ENCODE data around the gene FAM219A. TPM values are rescaled to one million over a fixed set of nuclear protein-coding genes. Genes with fewer than 3 reads are reported as not detected.

FAM219A gene
- total RNA-seq (2021) (62.1 and 63.3 TPM in 2 replicates), Bru-seq, nascent RNA (percentile 91 among the genes with signal in this experiment), BruChase-seq, experiment 1, labeled RNA remaining after a 2-hour chase (percentile 94 among the genes with signal in this experiment), BruChase-seq, experiment 2, labeled RNA remaining after a 6-hour chase (percentile 93 among the genes with signal in this experiment)
- long read RNA-seq, transcript FAM219A-201 (6 exons, 3,588 nt), result minor isoform, 9 of 80 reads
- long read RNA-seq, transcript FAM219A-207 (6 exons, 3,624 nt), result minor isoform, 7 of 80 reads
- long read RNA-seq, transcript FAM219A-209 (6 exons, 3,644 nt), result major isoform, 11 of 80 reads
- long read RNA-seq, transcript FAM219A-206 (6 exons, 3,573 nt), result minor isoform, 6 of 80 reads
- long read RNA-seq, partial matches to known transcripts, result 3 of 80 reads
- long read RNA-seq, other reads (novel, unspliced or antisense), result 43 of 80 reads

- H3K9me3 ChIP-seq (ENCODE audit: low read depth, low read length, poor library complexity, severe bottlenecking), result no peaks in the 10 kb centered on the region
- peak within 1 kb of the TSS; percentile 78 for H3K27ac ChIP-seq (ENCODE audit: low read depth, low read length, poor library complexity, severe bottlenecking)
- POLR2A ChIA-PET (ENCODE audit: low non-redundant PET), result no interaction called here
- intact Hi-C loops (cut with micrococcal nuclease; ENCODE audit: unreplicated experiment), result no loop called here
- H3K4me1 ChIP-seq (ENCODE audit: insufficient read depth, low read length, poor library complexity, severe bottlenecking), result peaks cover 31% of the 10 kb centered on the region
- no peak for TF ChIP-seq EZH2 (IDR thresholded peaks at IDR 0.05; ENCODE audit: borderline replicate concordance, low read depth, low read length, poor library complexity, severe bottlenecking)
- no peak for TF ChIP-seq CTCF (conservative IDR thresholded peaks at IDR 0.05; ENCODE audit: low read depth, low read length)
- no peaks in the 10 kb centered on the region for H3K36me3 ChIP-seq (ENCODE audit: insufficient read depth, low read length, poor library complexity, severe bottlenecking)
- peak within 1 kb of the TSS; percentile 90 for H3K4me3 ChIP-seq (ENCODE audit: low read depth, low read length, poor library complexity, severe bottlenecking)
- no peaks in the 10 kb centered on the region for H3K27me3 ChIP-seq (replicated peaks; ENCODE audit: insufficient read depth, low read depth, low read length, poor library complexity)
- CTCF ChIA-PET, result no interaction called here
- peak; percentile 99 for DNase-seq (ENCODE audit: low spot score)
- BruUV-seq (replicated peaks), result no TSS peak
These were observed at the start of gene FAM219A, which contains the start of gene DNAI1 for GRCh38 chr9:34458013-34458958. Gene FAM219A, minus strand, starts transcription at chr9:34458570. Its CDS starts 307 bp downstream, at chr9:34458263. Gene DNAI1, plus strand, starts transcription at chr9:34458805. Its CDS starts 201 bp downstream, at chr9:34459006.

- no peak for DNase-seq (ENCODE audit: low spot score)
- no peak for TF ChIP-seq EZH2 (IDR thresholded peaks at IDR 0.05; ENCODE audit: borderline replicate concordance, low read depth, low read length, poor library complexity, severe bottlenecking)
- TF ChIP-seq CTCF (conservative IDR thresholded peaks at IDR 0.05; ENCODE audit: low read depth, low read length), result no peak
- intact Hi-C loops (cut with micrococcal nuclease; ENCODE audit: unreplicated experiment), result no loop called here
- H3K27me3 ChIP-seq (replicated peaks; ENCODE audit: insufficient read depth, low read depth, low read length, poor library complexity), result no peaks in the 10 kb centered on the region
- no peak overlapping the region for H3K4me3 ChIP-seq (ENCODE audit: low read depth, low read length, poor library complexity, severe bottlenecking)
- no peaks in the 10 kb centered on the region for H3K9me3 ChIP-seq (ENCODE audit: low read depth, low read length, poor library complexity, severe bottlenecking)
- no peaks in the 10 kb centered on the region for H3K36me3 ChIP-seq (ENCODE audit: insufficient read depth, low read length, poor library complexity, severe bottlenecking)
- peaks cover 4% of the 10 kb centered on the region for H3K4me1 ChIP-seq (ENCODE audit: insufficient read depth, low read length, poor library complexity, severe bottlenecking)
- CTCF ChIA-PET, result no interaction called here
- H3K27ac ChIP-seq (ENCODE audit: low read depth, low read length, poor library complexity, severe bottlenecking), result no peak overlapping the region
- POLR2A ChIA-PET (ENCODE audit: low non-redundant PET), result no interaction called here
- BruUV-seq (replicated peaks), result no TSS peak
These were observed 49.6 kb upstream of the FAM219A start for GRCh38 chr9:34507966-34508365.

GRCh38 chr9:34507556-34507955 is 49.2 kb upstream of the FAM219A start:
- TF ChIP-seq CTCF (conservative IDR thresholded peaks at IDR 0.05; ENCODE audit: low read depth, low read length), result no peak
- no peak for TF ChIP-seq EZH2 (IDR thresholded peaks at IDR 0.05; ENCODE audit: borderline replicate concordance, low read depth, low read length, poor library complexity, severe bottlenecking)
- Histone ChIP-seq H3K27me3 (replicated peaks; ENCODE audit: insufficient read depth, low read depth, low read length, poor library complexity) (no peaks in the 10 kb centered on the region), H3K4me3 (ENCODE audit: low read depth, low read length, poor library complexity, severe bottlenecking) (no peak overlapping the region), H3K27ac (ENCODE audit: low read depth, low read length, poor library complexity, severe bottlenecking) (no peak overlapping the region), H3K4me1 (ENCODE audit: insufficient read depth, low read length, poor library complexity, severe bottlenecking) (no peaks in the 10 kb centered on the region), H3K36me3 (ENCODE audit: insufficient read depth, low read length, poor library complexity, severe bottlenecking) (no peaks in the 10 kb centered on the region), H3K9me3 (ENCODE audit: low read depth, low read length, poor library complexity, severe bottlenecking) (no peaks in the 10 kb centered on the region)
- no peak for DNase-seq (ENCODE audit: low spot score)
- CTCF ChIA-PET, result no interaction called here
- BruUV-seq (replicated peaks), result no TSS peak
- intact Hi-C loops (cut with micrococcal nuclease; ENCODE audit: unreplicated experiment), result no loop called here
- POLR2A ChIA-PET (ENCODE audit: low non-redundant PET), result no interaction called here
